ENCODE results near the gene ERLIN1.

DNA sequence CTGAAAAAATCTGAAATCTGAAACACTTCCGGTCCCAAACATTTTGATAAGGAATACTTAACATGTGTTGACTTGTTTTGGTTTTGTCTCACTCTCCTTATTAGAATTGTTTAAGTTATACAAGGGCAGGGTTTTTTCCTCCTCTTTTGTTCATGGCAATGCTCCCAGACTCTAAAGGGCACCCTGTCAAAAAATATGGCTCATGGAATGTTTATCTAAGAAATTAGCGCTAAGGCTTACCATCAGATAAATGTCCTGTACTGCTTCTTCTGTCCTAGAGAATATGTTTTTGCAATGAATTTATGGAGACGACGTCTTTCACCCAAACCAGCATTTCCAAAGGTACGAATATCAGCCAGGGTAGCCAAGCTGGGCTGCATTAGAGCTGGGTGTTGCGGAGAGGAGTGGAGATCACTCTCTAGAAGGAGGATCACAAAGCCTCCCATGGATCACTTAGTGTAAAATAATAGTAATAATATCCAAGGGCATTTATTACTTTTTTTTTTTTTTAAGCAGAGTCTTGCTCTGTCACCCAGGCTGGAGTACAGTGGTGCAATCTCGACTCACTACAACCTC, 46.8 kb downstream of the ERLIN1 start:
- no peak for TF ChIP-seq POLR2AphosphoS5 (IDR thresholded peaks at IDR 0.05; ENCODE audit: low read depth, low read length)
- TF ChIP-seq, protein P1, sequence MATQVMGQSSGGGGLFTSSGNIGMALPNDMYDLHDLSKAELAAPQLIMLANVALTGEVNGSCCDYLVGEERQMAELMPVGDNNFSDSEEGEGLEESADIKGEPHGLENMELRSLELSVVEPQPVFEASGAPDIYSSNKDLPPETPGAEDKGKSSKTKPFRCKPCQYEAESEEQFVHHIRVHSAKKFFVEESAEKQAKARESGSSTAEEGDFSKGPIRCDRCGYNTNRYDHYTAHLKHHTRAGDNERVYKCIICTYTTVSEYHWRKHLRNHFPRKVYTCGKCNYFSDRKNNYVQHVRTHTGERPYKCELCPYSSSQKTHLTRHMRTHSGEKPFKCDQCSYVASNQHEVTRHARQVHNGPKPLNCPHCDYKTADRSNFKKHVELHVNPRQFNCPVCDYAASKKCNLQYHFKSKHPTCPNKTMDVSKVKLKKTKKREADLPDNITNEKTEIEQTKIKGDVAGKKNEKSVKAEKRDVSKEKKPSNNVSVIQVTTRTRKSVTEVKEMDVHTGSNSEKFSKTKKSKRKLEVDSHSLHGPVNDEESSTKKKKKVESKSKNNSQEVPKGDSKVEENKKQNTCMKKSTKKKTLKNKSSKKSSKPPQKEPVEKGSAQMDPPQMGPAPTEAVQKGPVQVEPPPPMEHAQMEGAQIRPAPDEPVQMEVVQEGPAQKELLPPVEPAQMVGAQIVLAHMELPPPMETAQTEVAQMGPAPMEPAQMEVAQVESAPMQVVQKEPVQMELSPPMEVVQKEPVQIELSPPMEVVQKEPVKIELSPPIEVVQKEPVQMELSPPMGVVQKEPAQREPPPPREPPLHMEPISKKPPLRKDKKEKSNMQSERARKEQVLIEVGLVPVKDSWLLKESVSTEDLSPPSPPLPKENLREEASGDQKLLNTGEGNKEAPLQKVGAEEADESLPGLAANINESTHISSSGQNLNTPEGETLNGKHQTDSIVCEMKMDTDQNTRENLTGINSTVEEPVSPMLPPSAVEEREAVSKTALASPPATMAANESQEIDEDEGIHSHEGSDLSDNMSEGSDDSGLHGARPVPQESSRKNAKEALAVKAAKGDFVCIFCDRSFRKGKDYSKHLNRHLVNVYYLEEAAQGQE (IDR thresholded peaks at IDR 0.05; ENCODE audit: insufficient read depth in 1 of 2, low read depth in 2 of 2, low read length in 2 of 2), result no peak

Measured in PFSK-1 (cell line).